Fibroblast of the aortic adventitia (primary cell): ENCODE measurements around the gene ZNF536. TPM values are rescaled to one million over a fixed set of nuclear protein-coding genes. Genes with fewer than 3 reads are reported as not detected.

Experiments used
- DNase-seq: peaks from one replicate; pipeline ENCODE4 v3.0.0-alpha.2; 2010; ENCODE audit warnings: low read depth
- H3K4me3 ChIP-seq: 2 replicates; pipeline ENCODE4 v1.5.1; 2011; ENCODE audit warnings: low read depth, mild to moderate bottlenecking, control low read depth, low read length, moderate library complexity
- CTCF ChIP-seq: IDR thresholded peaks from 2 replicates; pipeline ENCODE4 v1.5.1; 2011; ENCODE audit warnings: mild to moderate bottlenecking, low read length, control low read depth, inconsistent platforms; ENCODE audit not compliant: insufficient read depth
- total RNA-seq: library from RNA; depleted of rRNA; stranded (reverse); fragments of >200 nt; gene quantifications from 2 replicates; pipeline ENCODE4 v1.2.3, GENCODE V29; 2012; ENCODE audit warnings: low replicate concordance

Gene ZNF536
- total RNA-seq, 1 donor: 0.90 TPM

GRCh38 chr19:30327331-30327730 lies 44.9 kb upstream of the ZNF536 start:
- no peak overlapping the region for H3K4me3 ChIP-seq
- no peak for DNase-seq
- TF ChIP-seq CTCF: no peak

GRCh38 chr19:30328096-30328495 lies 44.1 kb upstream of the ZNF536 start:
- no peak overlapping the region for H3K4me3 ChIP-seq
- TF ChIP-seq CTCF: no peak

GRCh38 chr19:30330266-30330665 lies 41.9 kb upstream of the ZNF536 start:
- DNase-seq: no peak
- no peak for TF ChIP-seq CTCF
- H3K4me3 ChIP-seq: no peak overlapping the region

More at GRCh38 chr19:30328096-30328495, 44.1 kb upstream of the ZNF536 start:
- no peak for DNase-seq

- no peak for DNase-seq
- H3K4me3 ChIP-seq: no peak overlapping the region
- TF ChIP-seq CTCF: no peak
Measured at GRCh38 chr19:30332445-30333234, 39.5 kb upstream of the ZNF536 start.

GRCh38 chr19:30333291-30334065 lies 38.7 kb upstream of the ZNF536 start:
- no peak for TF ChIP-seq CTCF
- DNase-seq: no peak
- no peak overlapping the region for H3K4me3 ChIP-seq

- H3K4me3 ChIP-seq: no peak overlapping the region
- DNase-seq: no peak
- TF ChIP-seq CTCF: no peak
Measured at GRCh38 chr19:30334841-30335240, 37.3 kb upstream of the ZNF536 start.
